K562 (cell line): Measurements from ENCODE around the gene RGS4. TPM values are rescaled to one million over a fixed set of nuclear protein-coding genes. Genes with fewer than 3 reads are reported as not detected.

Experiments
- ADNP ChIP-seq: fragments of 200-800 bp; sonication (Bioruptor generic); IDR thresholded peaks from 2 replicates; pipeline ENCODE4 v1.6.1; 2016; ENCODE audit warnings: missing genetic modification characterization, missing compliant biosample characterization
- ELF2 ChIP-seq: fragments of 250-450 bp; sonication (Bioruptor Pico); IDR thresholded peaks from 2 replicates; pipeline ENCODE4 v1.5.0; 2021; ENCODE audit warnings: mild to moderate bottlenecking
- FOXP1 ChIP-seq: sonication (generic); formaldehyde crosslinking; IDR thresholded peaks from 2 replicates; pipeline ENCODE4 v1.8.0; 2022; ENCODE audit warnings: mild to moderate bottlenecking, missing genetic modification reagents
- HNRNPLL ChIP-seq: fragments of 200-400 bp; formaldehyde crosslinking; IDR thresholded peaks from 2 replicates; pipeline ENCODE4 v1.6.1; 2017; ENCODE audit warnings: low read length, low read depth, mild to moderate bottlenecking; ENCODE audit not compliant: poor library complexity, severe bottlenecking
- KAT7 ChIP-seq: sonication (generic); formaldehyde crosslinking; IDR thresholded peaks from 2 replicates; pipeline ENCODE4 v1.8.0; 2022; ENCODE audit warnings: missing genetic modification reagents, mild to moderate bottlenecking, borderline replicate concordance
- MAFF ChIP-seq: IDR thresholded peaks from 2 replicates; pipeline ENCODE4 v1.6.1; 2012; ENCODE audit warnings: low read length, improper control_type of control experiment
- MAFG ChIP-seq: fragments of 450-650 bp; conservative IDR thresholded peaks from 2 replicates; pipeline ENCODE4 v1.6.1; 2016; ENCODE audit warnings: missing genetic modification characterization, missing compliant biosample characterization
- MAFK ChIP-seq: IDR thresholded peaks from 2 replicates; pipeline ENCODE4 v1.6.1; 2011; ENCODE audit warnings: low read length, improper control_type of control experiment
- RUNX1 ChIP-seq: sonication (generic); IDR thresholded peaks from 2 replicates; pipeline ENCODE4 v1.6.1; 2016; ENCODE audit warnings: antibody characterized with exemption, low read depth
- SIX5 ChIP-seq, 2 experiments: IDR thresholded peaks; 2 replicates each; pipeline ENCODE4 v1.6.1; 2011; ENCODE audit warnings: low read length in 2 of 2, borderline replicate concordance in 1 of 2, low read depth in 1 of 2, mild to moderate bottlenecking in 1 of 2, moderate library complexity in 1 of 2; ENCODE audit not compliant: insufficient read depth in 1 of 2
- SRSF3 ChIP-seq: fragments of 200-400 bp; formaldehyde crosslinking; IDR thresholded peaks from 2 replicates; pipeline ENCODE4 v1.6.1; 2016; ENCODE audit warnings: mild to moderate bottlenecking, low read length, moderate library complexity; ENCODE audit not compliant: insufficient read depth
- TCF7L2 ChIP-seq: fragments of 150-350 bp; IDR thresholded peaks from 2 replicates; pipeline ENCODE4 v1.6.1; 2016; ENCODE audit warnings: low read depth, mild to moderate bottlenecking, low read length, moderate library complexity
- TRIM25 ChIP-seq: fragments of 450-650 bp; IDR thresholded peaks from 2 replicates; pipeline ENCODE4 v1.7.0; 2016; ENCODE audit warnings: borderline replicate concordance
- YY1 ChIP-seq, 3 experiments: IDR thresholded peaks; 2 replicates each; pipeline ENCODE4 v1.6.1; 2011; ENCODE audit warnings: low read length in 2 of 3, mild to moderate bottlenecking in 2 of 3, moderate library complexity in 2 of 3, borderline replicate concordance in 1 of 3, control low read depth in 1 of 3, low read depth in 1 of 3; ENCODE audit not compliant: insufficient read depth in 3 of 3, insufficient replicate concordance in 2 of 3, control insufficient read depth in 1 of 3, insufficient read length in 1 of 3; ENCODE audit errors: extremely low read depth in 1 of 3
- ZBTB40 ChIP-seq, 2 experiments: fragments of 450-650 bp in 1 of 2; sonication (generic) in 1 of 2; formaldehyde crosslinking in 1 of 2; IDR thresholded peaks; 2 replicates each; pipeline versions ENCODE4 v1.7.1 to v1.9.0; 2016 to 2022; ENCODE audit warnings: inconsistent platforms in 1 of 2, mild to moderate bottlenecking in 1 of 2, missing genetic modification reagents in 1 of 2
- ZNF316 ChIP-seq: fragments of 450-650 bp; IDR thresholded peaks from 2 replicates; pipeline ENCODE4 v1.6.1; 2016
- polyA plus RNA-seq, 8 experiments: library from polyadenylated mRNA; depleted of rRNA in 4 of 8; stranded (reverse) in 5 of 8; unstranded in 3 of 8; fragments of >200 nt; fragmentation: Nextera tagmentation in 2 of 8; fragmentation: Illumina TruSeq in 1 of 8; extraction: Ambion mirVana in 2 of 8; extraction: Trizol in 1 of 8; gene quantifications; 2 replicates each; pipeline versions ENCODE4 v1.2.1 to v1.2.3, GENCODE V29; 2011 to 2014; ENCODE audit warnings: inconsistent platforms in 1 of 8, missing spikeins in 1 of 8
- total RNA-seq, 7 experiments: library from RNA; depleted of rRNA in 6 of 7; stranded (reverse); fragments of >200 nt in 6 of 7; fragmentation: Illumina TruSeq in 2 of 7; extraction: Trizol in 2 of 7; gene quantifications; 2 replicates each; pipeline versions ENCODE4 v1.2.1 to v1.2.3, GENCODE V29; 2011 to 2021; ENCODE audit warnings: low replicate concordance in 1 of 7

Gene RGS4
- total and polyA plus RNA-seq, 9 of the 15 experiments (the other 6 are each of a cell fraction or from before 2014, with no cell fraction given) = not detected

GRCh38 chr1:163039707-163040093 is 29.5 kb upstream of the RGS4 start (continued):
- TF ChIP-seq ZBTB40 (IDR thresholded peaks at IDR 0.05) (no peak), ZBTB40 (CRISPR knock-in tag; IDR thresholded peaks at IDR 0.05) (no peak), MAFF (peak; percentile 41), RUNX1 (no peak), TRIM25 (no peak), ADNP (tag) (no peak), HNRNPLL (no peak), MAFK (peak; percentile 19; the same call in 1 of the 2 replicates), KAT7 (CRISPR knock-in tag) (no peak), SRSF3 (no peak), TCF7L2 (no peak), ELF2 (CRISPR knock-in tag) (no peak), YY1 (IDR thresholded peaks at IDR 0.05; ENCODE audit: borderline replicate concordance in 1 of 3, control insufficient read depth in 1 of 3, extremely low read depth in 1 of 3, insufficient read depth in 3 of 3, insufficient read length in 1 of 3, insufficient replicate concordance in 2 of 3, low read depth in 1 of 3, low read length in 2 of 3) (no peak), SIX5 (IDR thresholded peaks at IDR 0.05; ENCODE audit: borderline replicate concordance in 1 of 2, insufficient read depth in 1 of 2, low read depth in 1 of 2, low read length in 2 of 2) (no peak), MAFG (tag) (peak; percentile 26; the same call in 1 of the 2 replicates), ZNF316 (peak; percentile 62), FOXP1 (CRISPR knock-in tag) (no peak)
